ENCODE measurements around the gene COX8A. TPM values are rescaled to one million over a fixed set of nuclear protein-coding genes. Genes with fewer than 3 reads are reported as not detected.

Gene COX8A
- total RNA-seq, 1 donor from 2014 or later, result 182 TPM

GRCh38 chr11:63937713-63938478 is 36.5 kb upstream of the COX8A start:
- intact Hi-C loops (cut with micrococcal nuclease), result loop anchor here (1.0 to 5.0 kb wide), 11 partner anchors 21 to 984 kb away; partner anchors contain the start of genes ATL3, COX8A, DNAJC4 and OTUB1
- ChIA-PET POLR2A (interaction anchor here (0.6 to 1.5 kb wide), 3 partner anchors 18 to 259 kb away, joined by 3 to 5 read pairs (median 4); no protein-coding TSS in a partner anchor), CTCF (interaction anchor here (1.5 kb wide), 1 partner anchor 99 kb away, joined by 3 read pairs; the partner anchor contains the start of gene MARK2)
- DNase-seq, result no peak
- peaks cover 33% of the 10 kb centered on the region for H3K4me1 Mint-ChIP-seq
- no peak for TF ChIP-seq CTCF (IDR thresholded peaks at IDR 0.05)
- no peaks in the 10 kb centered on the region for H3K27me3 Mint-ChIP-seq
- peak overlapping the region; percentile 82 for H3K27ac Mint-ChIP-seq
- H3K9me3 Mint-ChIP-seq, result no peaks in the 10 kb centered on the region
- peak; percentile 11 for ATAC-seq (ENCODE audit: low read depth)
- peak overlapping the region; percentile 90 for H3K4me3 Mint-ChIP-seq
- H3K36me3 Mint-ChIP-seq (ENCODE audit: low read depth), result peaks cover 6% of the 10 kb centered on the region

- peak; percentile 91 for ATAC-seq (ENCODE audit: low read depth)
Measured at GRCh38 chr11:63938479-63939396, 35.7 kb upstream of the COX8A start, which contains the start of gene NAA40. NAA40 (plus strand) TSS chr11:63939002; CDS start chr11:63939097, 95 bp downstream.

GRCh38 chr11:63939397-63939891 is 35.0 kb upstream of the COX8A start:
- CTCF ChIA-PET, result no interaction called here
- Mint-ChIP-seq H3K4me3 (peak overlapping the region; percentile 90), H3K9me3 (no peaks in the 10 kb centered on the region), H3K27ac (peak overlapping the region; percentile 64), H3K36me3 (ENCODE audit: low read depth) (peaks cover 8% of the 10 kb centered on the region), H3K27me3 (no peaks in the 10 kb centered on the region), H3K4me1 (peaks cover 41% of the 10 kb centered on the region)
- intact Hi-C loops (cut with micrococcal nuclease), result loop anchor here (2.0 to 5.0 kb wide), 6 partner anchors 23 to 983 kb away; partner anchors contain the start of genes DNAJC4, PPP2R5B, PRDX5 and RCOR2
- DNase-seq (no peak), ATAC-seq (ENCODE audit: low read depth) (no peak)
- POLR2A ChIA-PET, result interaction anchor here (0.6 to 1.5 kb wide), 7 partner anchors 13 to 1954 kb away, joined by 3 to 10 read pairs (median 3); partner anchors contain the start of genes MARK2 and PRDX5
- TF ChIP-seq CTCF (IDR thresholded peaks at IDR 0.05), result no peak

More at GRCh38 chr11:63938479-63939396, 35.7 kb upstream of the COX8A start, which contains the start of gene NAA40:
- H3K4me1 Mint-ChIP-seq, result peaks cover 36% of the 10 kb centered on the region
- peak; percentile 94 for DNase-seq
- ChIA-PET CTCF (interaction anchor here (1.5 kb wide), 1 partner anchor 100 kb away, joined by 3 read pairs; the partner anchor contains the start of gene MARK2), POLR2A (interaction anchor here (0.6 to 1.5 kb wide), 9 partner anchors 14 to 1955 kb away, joined by 3 to 10 read pairs (median 3); partner anchors contain the start of genes MARK2 and PRDX5)
- no peaks in the 10 kb centered on the region for H3K27me3 Mint-ChIP-seq
- H3K27ac Mint-ChIP-seq, result peak within 1 kb of the TSS; percentile 82
- no peak for TF ChIP-seq CTCF (IDR thresholded peaks at IDR 0.05)
- intact Hi-C loops (cut with micrococcal nuclease), result loop anchor here (1.0 to 5.0 kb wide), 11 partner anchors 22 to 984 kb away; partner anchors contain the start of genes ATL3, COX8A, DNAJC4 and OTUB1
- H3K4me3 Mint-ChIP-seq, result peak within 1 kb of the TSS; percentile 90
- H3K36me3 Mint-ChIP-seq (ENCODE audit: low read depth), result peaks cover 6% of the 10 kb centered on the region
- no peaks in the 10 kb centered on the region for H3K9me3 Mint-ChIP-seq

- CTCF ChIA-PET, result no interaction called here
- TF ChIP-seq CTCF (IDR thresholded peaks at IDR 0.05), result no peak
- POLR2A ChIA-PET, result interaction anchor here (0.6 kb wide), 1 partner anchor 44 kb away, joined by 14 read pairs; no protein-coding TSS in a partner anchor
- peaks cover 42% of the 10 kb centered on the region for H3K4me1 Mint-ChIP-seq
- H3K9me3 Mint-ChIP-seq, result no peaks in the 10 kb centered on the region
- no peak for ATAC-seq (ENCODE audit: low read depth)
- intact Hi-C loops (cut with micrococcal nuclease), result loop anchor here (10.0 kb wide), 1 partner anchor 466 kb away; no protein-coding TSS in a partner anchor
- peaks cover 8% of the 10 kb centered on the region for H3K36me3 Mint-ChIP-seq (ENCODE audit: low read depth)
- peak overlapping the region; percentile 80 for H3K27ac Mint-ChIP-seq
- DNase-seq, result no peak
- H3K4me3 Mint-ChIP-seq, result peak overlapping the region; percentile 90
- no peaks in the 10 kb centered on the region for H3K27me3 Mint-ChIP-seq
Measured at GRCh38 chr11:63940786-63941185, 33.6 kb upstream of the COX8A start.
